ENCODE data around the gene LTF. TPM values are rescaled to one million over a fixed set of nuclear protein-coding genes. Genes with fewer than 3 reads are reported as not detected.

The LTF gene
- total RNA-seq, 1 donor: 0.72 TPM

DNA sequence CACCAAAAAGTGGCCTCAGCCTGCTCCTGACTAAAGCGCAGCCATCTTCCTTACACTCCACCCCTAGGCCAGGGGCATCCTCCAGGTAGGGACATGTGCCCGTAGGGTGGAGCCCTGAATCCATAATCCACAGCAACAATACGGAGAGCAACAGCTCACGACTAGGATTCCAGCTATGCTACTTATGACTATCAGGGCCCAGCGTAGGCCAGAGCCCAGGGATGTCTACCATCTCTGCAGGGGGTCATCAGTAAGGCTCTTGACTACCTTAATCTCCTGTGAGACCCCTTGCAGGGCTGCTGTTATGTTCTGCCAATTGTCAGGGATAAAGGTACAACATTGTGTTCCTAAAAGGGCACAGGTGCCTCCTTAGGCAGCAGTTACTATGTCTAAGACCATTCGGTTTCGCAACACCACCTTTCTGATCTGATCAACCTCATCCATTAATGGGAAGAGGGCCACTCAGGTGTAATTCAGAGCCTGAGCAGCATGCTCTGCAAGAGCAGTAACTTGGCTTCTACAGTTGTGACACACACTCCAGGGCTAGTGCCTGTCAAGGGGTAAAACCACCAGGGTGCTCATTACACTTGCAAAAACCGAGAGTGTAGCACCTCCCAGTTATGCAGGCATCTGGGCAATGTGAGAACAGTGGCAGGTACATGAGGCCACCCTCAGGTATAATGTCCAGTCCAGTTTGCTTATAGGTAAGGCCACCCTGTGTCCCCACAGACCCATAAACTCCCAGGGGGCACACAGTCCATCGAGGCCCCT lies 46.7 kb downstream of the LTF start:
- no peak for DNase-seq (ENCODE audit: insufficient read length, low spot score, missing footprints)
- Histone ChIP-seq H4K20me1 (ENCODE audit: insufficient read depth, low read length) (no peaks in the 10 kb centered on the region), H3K27me3 (ENCODE audit: insufficient read depth, low read length) (peaks cover 7% of the 10 kb centered on the region), H3K4me3 (ENCODE audit: insufficient read depth, low read length) (no peak overlapping the region), H3K79me2 (ENCODE audit: insufficient read depth, low read length) (no peaks in the 10 kb centered on the region), H3K36me3 (ENCODE audit: insufficient read depth, low read length) (no peaks in the 10 kb centered on the region), H3K9me3 (ENCODE audit: low read depth, low read length) (no peaks in the 10 kb centered on the region), H3K4me2 (ENCODE audit: insufficient read depth, low read length) (no peak overlapping the region), H3K27ac (ENCODE audit: low read depth, low read length) (no peak overlapping the region), H3K4me1 (ENCODE audit: insufficient read depth, low read length) (no peaks in the 10 kb centered on the region), H2AFZ (ENCODE audit: low read length) (no peak overlapping the region)
- TF ChIP-seq, protein P1, sequence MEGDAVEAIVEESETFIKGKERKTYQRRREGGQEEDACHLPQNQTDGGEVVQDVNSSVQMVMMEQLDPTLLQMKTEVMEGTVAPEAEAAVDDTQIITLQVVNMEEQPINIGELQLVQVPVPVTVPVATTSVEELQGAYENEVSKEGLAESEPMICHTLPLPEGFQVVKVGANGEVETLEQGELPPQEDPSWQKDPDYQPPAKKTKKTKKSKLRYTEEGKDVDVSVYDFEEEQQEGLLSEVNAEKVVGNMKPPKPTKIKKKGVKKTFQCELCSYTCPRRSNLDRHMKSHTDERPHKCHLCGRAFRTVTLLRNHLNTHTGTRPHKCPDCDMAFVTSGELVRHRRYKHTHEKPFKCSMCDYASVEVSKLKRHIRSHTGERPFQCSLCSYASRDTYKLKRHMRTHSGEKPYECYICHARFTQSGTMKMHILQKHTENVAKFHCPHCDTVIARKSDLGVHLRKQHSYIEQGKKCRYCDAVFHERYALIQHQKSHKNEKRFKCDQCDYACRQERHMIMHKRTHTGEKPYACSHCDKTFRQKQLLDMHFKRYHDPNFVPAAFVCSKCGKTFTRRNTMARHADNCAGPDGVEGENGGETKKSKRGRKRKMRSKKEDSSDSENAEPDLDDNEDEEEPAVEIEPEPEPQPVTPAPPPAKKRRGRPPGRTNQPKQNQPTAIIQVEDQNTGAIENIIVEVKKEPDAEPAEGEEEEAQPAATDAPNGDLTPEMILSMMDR (IDR thresholded peaks at IDR 0.05; ENCODE audit: extremely low read depth, low read depth, low read length): no peak

DNA sequence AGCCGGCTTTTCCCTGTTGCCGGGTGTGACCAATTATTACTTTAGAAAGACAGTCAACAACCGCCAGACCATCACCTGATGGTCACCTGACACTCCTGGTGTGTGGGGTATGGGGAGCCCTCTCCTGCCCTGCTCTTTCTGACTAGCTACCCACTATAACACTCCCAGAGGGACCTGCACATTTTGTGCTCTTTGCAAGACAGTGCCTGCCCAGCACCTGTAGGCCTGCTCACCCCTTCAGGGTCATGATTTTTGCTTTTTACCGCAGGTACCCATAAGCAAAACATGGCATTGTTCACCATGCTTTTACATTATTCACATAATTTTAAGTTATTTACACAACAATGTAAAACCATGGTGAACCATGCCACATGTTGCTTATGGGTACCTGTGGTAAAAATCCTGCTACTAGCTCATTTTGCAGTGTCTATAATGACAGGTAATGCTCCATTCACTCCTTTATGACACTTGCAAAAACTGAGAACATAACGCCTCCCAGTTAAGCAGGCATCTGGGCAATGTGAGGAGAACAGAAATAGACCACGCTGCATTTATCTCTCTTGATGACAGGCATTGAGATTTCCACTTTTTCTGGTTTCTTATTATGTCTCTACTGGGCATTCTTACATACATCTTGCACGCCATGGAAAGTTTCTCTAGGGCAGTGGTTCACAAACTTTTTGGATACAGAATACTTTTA lies 47.7 kb downstream of the LTF start:
- no peak overlapping the region for H3K4me3 ChIP-seq (ENCODE audit: insufficient read depth, low read length)
- H3K36me3 ChIP-seq (ENCODE audit: insufficient read depth, low read length): no peaks in the 10 kb centered on the region
- peaks cover 7% of the 10 kb centered on the region for H3K27me3 ChIP-seq (ENCODE audit: insufficient read depth, low read length)
- H3K79me2 ChIP-seq (ENCODE audit: insufficient read depth, low read length): no peaks in the 10 kb centered on the region
- TF ChIP-seq, protein P1 (IDR thresholded peaks at IDR 0.05; ENCODE audit: extremely low read depth, low read depth, low read length): no peak
- no peak overlapping the region for H3K27ac ChIP-seq (ENCODE audit: low read depth, low read length)
- H3K4me2 ChIP-seq (ENCODE audit: insufficient read depth, low read length): no peak overlapping the region
- H3K9me3 ChIP-seq (ENCODE audit: low read depth, low read length): no peaks in the 10 kb centered on the region
- DNase-seq (ENCODE audit: insufficient read length, low spot score, missing footprints): no peak
- no peak overlapping the region for H2AFZ ChIP-seq (ENCODE audit: low read length)
- no peaks in the 10 kb centered on the region for H3K4me1 ChIP-seq (ENCODE audit: insufficient read depth, low read length)
- no peaks in the 10 kb centered on the region for H4K20me1 ChIP-seq (ENCODE audit: insufficient read depth, low read length)

DNA sequence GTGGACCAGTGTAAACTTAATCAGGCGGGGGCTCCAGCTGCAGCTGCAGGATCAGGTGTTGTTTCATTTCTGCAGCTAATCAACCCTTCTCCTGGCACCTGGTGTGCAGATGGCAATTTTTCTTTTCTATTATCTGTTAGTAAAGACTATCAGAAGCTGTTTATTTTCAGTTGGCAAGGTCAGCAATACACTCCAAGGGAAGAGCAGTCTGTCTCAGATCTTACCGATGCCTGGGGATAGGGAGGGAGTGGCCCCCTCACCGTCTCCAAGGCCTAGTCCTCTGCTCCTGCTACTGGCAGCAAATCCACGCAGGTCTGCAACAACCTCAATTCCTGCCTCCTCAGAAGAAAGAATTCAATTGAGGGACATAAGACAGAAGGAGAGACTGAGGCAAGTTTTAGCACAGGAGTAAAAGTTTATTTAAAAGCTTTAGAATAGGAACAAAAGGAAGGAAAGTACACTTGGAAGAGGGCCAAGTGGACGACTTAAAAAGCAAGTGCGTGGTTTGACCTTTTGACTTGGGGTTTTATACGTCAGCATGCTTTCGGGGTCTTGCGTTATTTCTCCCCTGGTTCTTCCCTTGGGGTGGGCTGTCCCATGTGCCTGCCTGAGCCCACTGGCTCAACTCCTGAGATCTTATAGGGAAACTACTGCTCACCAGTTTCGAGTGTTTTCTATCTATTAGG lies 48.4 kb downstream of the LTF start:
- H3K4me3 ChIP-seq (ENCODE audit: insufficient read depth, low read length): no peak overlapping the region
- no peak overlapping the region for H3K4me2 ChIP-seq (ENCODE audit: insufficient read depth, low read length)
- TF ChIP-seq, protein P1 (IDR thresholded peaks at IDR 0.05; ENCODE audit: extremely low read depth, low read depth, low read length): no peak
- H3K4me1 ChIP-seq (ENCODE audit: insufficient read depth, low read length): no peaks in the 10 kb centered on the region
- H3K27me3 ChIP-seq (ENCODE audit: insufficient read depth, low read length): peaks cover 7% of the 10 kb centered on the region
- no peak overlapping the region for H3K27ac ChIP-seq (ENCODE audit: low read depth, low read length)
- DNase-seq (ENCODE audit: insufficient read length, low spot score, missing footprints): no peak
- no peaks in the 10 kb centered on the region for H3K79me2 ChIP-seq (ENCODE audit: insufficient read depth, low read length)
- no peaks in the 10 kb centered on the region for H3K36me3 ChIP-seq (ENCODE audit: insufficient read depth, low read length)
- no peaks in the 10 kb centered on the region for H4K20me1 ChIP-seq (ENCODE audit: insufficient read depth, low read length)
- H3K9me3 ChIP-seq (ENCODE audit: low read depth, low read length): no peaks in the 10 kb centered on the region
- no peak overlapping the region for H2AFZ ChIP-seq (ENCODE audit: low read length)

DNA sequence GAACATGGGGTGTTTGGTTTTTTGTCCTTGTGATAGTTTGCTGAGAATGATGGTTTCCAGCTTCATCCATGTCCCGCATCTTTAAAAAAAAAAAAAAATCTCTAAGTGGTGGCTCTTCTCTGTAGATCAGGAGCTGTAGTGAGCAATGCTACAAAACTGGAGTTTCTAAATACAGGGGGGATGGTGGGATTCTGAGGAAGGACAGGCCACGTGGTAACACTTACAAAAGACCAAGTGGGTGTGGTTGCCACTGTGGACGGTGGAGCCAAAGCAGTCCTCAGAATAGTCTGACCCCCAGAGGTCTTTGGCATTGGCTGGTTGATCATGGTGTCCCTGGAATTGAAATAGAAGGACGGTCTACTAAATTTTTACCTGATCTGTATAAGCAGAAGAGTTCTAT lies 50.0 kb downstream of the LTF start:
- Histone ChIP-seq H3K27me3 (ENCODE audit: insufficient read depth, low read length) (peaks cover 7% of the 10 kb centered on the region), H3K4me2 (ENCODE audit: insufficient read depth, low read length) (no peak overlapping the region), H3K27ac (ENCODE audit: low read depth, low read length) (no peak overlapping the region), H3K4me3 (ENCODE audit: insufficient read depth, low read length) (no peak overlapping the region), H3K79me2 (ENCODE audit: insufficient read depth, low read length) (no peaks in the 10 kb centered on the region), H4K20me1 (ENCODE audit: insufficient read depth, low read length) (no peaks in the 10 kb centered on the region), H3K36me3 (ENCODE audit: insufficient read depth, low read length) (no peaks in the 10 kb centered on the region), H3K4me1 (ENCODE audit: insufficient read depth, low read length) (peaks cover 10% of the 10 kb centered on the region), H2AFZ (ENCODE audit: low read length) (no peak overlapping the region), H3K9me3 (ENCODE audit: low read depth, low read length) (no peaks in the 10 kb centered on the region)
- DNase-seq (ENCODE audit: insufficient read length, low spot score, missing footprints): no peak
- TF ChIP-seq, protein P1 (IDR thresholded peaks at IDR 0.05; ENCODE audit: extremely low read depth, low read depth, low read length): no peak

Data from osteoblast (primary cell).